Activated effector memory CD4-positive, alpha-beta T cell treated with Interleukin-2 at 50 U/mL for 16 hours (primary cell): ENCODE data around the gene CD244.
"Not testable (repeated sequence)": the region's sequence is repeated elsewhere in the genome, so short reads cannot be mapped to it uniquely, and the experiment has no call there.

Experiments
- DNase-seq: peaks from one replicate; pipeline ENCODE4 v3.0.0-alpha.2; 2020

CD244 gene

DNA sequence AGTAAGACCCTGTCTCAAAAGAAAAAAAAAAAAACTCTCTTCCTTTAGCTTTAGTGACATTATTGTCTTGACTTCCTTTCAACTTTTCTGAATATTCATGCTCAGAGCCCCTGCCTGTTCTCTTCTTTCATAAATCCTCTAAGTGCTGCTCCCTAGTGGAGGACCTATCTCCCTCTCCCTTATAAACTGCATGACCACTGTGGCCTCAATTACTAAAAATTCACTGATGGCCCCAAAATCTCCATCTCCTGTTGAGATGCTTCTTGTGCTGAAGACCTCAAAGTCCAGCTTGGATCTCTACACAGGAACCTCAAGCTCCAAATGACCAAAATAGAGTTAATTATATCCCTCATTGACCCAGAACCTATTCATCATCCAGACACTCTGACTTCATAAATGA, 14.5 kb upstream of the CD244 start:
- DNase-seq, result no peak

GRCh38 chr1:160876311-160876710, 13.6 kb upstream of the CD244 start:
- DNase-seq, result no peak

DNA sequence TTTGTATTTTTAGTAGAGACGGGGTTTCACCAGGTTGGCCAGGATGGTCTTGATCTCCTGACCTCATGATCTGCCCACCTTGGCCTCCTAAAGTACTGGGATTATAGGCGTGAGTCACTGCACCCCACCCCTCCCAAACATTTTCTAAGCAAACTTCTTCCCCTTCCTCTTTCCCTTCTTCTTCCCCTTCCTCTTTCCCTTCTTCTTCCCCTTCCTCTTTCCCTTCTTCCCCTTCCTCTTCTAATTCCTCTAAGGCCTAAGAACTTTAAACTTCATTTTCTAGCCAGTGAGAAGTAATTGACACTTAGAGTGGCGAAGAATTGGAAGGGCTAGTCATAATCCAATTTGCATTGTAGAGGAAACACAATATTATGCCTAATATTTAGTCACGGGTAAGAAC, 12.9 kb upstream of the CD244 start:
- DNase-seq, result not testable (repeated sequence)

- no peak for DNase-seq
Measured at GRCh38 chr1:160874935-160875334, 12.2 kb upstream of the CD244 start.

GRCh38 chr1:160868141-160868540, 5.5 kb upstream of the CD244 start:
- no peak for DNase-seq

DNA sequence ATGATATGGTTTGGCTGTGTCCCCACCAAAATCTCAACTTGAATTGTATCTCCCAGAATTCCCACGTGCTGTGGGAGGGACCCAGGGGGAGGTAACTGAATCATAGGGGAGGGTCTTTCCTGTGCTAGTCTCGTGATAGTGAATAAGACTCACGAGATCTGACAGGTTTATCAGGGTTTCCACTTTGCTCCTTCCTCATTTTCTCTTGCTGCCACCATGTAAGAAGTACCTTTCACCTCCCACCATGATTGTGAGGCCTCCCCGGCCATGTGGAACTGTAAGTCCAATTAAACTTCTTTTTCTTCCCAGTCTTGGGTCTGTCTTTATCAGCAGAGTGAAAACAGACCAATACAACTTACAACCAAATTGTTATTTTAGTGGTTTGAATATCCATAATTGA, 5.0 kb upstream of the CD244 start:
- not testable (repeated sequence) for DNase-seq

DNA sequence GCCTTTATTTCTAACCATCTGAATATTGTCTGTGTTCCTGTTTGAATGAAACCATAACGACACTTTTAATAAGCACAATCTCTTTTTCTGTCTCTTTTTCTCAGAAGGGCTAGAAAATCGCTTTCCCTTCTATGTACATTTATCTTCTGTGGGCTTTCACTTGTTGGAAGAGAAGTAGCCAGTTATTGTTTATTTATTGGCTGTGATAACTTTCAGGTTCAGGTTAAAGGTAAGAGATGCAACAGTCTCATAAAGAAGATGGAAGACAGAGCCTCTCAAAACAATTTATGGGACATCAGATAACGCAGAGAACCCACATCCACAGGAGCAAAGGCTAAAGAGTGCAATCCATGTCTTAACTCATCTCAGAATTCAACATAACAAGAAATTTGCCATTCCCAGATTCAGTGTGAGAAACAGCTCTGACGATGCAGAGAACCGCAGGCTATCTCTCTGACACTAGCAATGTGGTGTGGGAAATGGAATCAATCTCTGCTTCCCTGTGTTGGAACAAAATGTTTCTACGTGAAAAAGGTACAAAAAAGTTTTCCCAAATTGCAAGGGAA, 4.1 kb upstream of the CD244 start:
- DNase-seq, result no peak

- DNase-seq, result no peak
Measured at GRCh38 chr1:160866001-160866694, 3.5 kb upstream of the CD244 start.

DNA sequence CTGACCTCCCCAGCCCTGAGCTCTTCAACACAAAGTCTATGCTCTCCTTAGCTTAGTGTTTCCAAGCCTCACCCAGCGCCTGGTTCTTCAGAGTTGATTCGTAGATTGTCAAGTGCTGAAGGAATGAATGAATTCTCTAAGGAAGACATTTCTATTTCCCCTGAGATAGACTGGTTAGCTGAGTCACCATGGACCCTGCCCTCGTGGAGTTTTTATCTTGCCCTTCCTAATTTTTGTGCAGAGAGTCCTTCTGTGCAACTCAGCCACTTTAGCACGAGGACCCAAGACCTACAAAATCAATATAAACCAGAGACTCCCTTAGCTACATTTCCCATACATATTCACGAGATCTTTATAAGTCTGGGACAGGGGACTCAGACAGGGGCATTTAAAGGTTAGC, 2.6 kb upstream of the CD244 start:
- DNase-seq, result no peak

DNA sequence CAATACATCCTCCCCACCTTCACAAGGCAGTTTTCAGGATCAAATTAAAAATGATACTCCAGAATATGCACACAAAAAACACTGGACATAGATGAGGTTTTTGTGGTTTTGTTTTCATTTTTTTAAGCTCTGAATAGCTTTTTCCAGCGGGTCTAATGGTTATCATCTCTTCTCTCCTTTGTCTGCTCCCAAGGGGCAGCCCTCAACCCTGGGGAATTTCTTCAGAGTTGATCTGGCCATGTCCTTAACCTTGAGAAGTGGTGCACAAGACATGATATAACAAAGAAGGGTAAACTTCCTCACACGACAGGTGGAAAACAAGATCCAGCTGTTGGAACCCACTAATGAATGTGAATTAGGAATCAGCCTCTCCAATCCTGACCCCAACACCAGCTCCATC, 1.5 kb upstream of the CD244 start:
- DNase-seq, result no peak

GRCh38 chr1:160863774-160864131, 1.1 kb upstream of the CD244 start:
- DNase-seq, result no peak

DNA sequence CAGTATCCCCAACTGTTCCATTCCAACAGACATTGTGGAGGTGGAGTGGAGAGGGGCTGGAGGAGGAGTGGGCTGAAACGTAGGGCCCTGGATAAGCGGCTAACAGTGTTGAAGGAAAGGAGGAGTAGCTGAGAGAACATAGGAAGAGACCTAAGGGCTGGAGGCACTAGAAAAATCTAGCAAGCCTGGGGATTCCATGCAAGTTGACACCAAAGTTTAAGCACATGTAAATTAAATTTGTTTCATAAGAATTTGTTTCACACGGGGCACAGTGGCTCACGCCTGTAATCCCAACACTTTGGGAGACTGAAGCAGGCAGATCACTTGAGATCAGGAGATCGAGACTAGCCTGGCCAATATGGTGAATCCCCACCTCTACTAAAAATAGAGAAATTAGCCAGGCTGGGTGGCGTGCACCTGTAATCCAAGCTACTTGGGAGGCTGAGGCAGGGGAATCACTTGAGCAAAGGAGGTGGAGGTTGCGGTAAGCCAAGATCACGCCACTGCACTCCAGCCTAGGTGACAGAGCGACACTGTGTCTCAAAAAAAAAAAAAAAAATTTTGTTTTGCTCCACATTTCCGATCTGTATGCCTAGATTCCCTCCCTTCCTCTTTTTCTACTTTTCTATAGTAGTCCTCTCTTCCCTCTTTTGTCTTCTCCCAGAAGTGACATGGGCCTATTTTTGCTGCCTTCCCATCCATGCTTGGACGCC, 530 bp upstream of the CD244 start:
- DNase-seq, result no peak

DNA sequence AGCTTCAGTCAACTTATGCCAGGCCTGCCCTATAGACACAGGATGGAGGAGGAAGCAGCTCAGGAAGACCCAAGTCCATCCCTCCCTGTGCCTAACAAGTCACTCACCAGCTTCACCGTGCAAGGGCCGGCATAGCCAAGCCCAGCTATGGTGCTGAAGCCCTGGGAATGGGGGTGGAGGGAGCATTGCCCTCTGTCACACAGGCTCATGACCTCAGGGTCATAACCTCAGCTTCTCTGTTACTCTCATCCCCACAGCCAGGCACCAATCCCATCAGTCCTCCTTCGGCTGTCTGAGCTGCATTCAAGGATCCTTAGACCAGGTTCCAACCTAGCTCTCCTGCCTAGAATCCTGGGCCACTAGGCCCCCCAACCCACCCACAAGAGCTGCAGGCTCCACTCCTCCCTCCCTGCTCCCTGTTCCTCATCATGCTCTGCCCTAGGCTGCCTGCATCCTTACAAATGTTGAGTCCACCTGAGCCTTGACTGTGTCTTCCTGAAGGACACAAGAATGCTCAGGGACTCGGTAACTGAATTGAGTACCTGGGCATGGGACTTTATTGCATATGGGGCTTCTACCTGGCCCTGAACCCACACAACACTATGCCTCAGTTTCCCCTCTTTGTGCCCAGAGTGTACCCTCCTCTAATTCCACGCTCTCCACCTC, 1.7 kb downstream of the CD244 start:
- DNase-seq, result no peak

DNA sequence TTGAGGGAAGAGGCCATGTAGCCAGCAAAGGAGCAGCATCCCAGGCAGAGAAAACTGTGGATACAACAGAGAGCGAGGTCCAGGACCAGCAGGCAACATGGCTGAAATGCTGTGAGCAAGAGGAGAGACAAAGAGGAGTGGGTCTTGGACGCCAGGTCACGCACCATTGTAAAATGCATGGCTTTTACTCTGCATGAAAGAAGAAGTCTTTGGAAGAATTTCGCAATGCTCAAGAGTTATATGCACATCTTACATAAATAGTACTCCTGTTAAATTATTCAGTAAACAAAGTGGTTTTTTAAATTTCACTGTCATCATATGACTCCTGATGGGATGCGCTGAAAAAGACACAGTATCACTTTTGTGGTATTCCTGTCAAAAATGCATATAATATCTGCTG, 3.5 kb downstream of the CD244 start:
- DNase-seq, result no peak

GRCh38 chr1:160858507-160858906, 4.2 kb downstream of the CD244 start:
- no peak for DNase-seq

GRCh38 chr1:160858097-160858496, 4.6 kb downstream of the CD244 start:
- DNase-seq, result no peak

DNA sequence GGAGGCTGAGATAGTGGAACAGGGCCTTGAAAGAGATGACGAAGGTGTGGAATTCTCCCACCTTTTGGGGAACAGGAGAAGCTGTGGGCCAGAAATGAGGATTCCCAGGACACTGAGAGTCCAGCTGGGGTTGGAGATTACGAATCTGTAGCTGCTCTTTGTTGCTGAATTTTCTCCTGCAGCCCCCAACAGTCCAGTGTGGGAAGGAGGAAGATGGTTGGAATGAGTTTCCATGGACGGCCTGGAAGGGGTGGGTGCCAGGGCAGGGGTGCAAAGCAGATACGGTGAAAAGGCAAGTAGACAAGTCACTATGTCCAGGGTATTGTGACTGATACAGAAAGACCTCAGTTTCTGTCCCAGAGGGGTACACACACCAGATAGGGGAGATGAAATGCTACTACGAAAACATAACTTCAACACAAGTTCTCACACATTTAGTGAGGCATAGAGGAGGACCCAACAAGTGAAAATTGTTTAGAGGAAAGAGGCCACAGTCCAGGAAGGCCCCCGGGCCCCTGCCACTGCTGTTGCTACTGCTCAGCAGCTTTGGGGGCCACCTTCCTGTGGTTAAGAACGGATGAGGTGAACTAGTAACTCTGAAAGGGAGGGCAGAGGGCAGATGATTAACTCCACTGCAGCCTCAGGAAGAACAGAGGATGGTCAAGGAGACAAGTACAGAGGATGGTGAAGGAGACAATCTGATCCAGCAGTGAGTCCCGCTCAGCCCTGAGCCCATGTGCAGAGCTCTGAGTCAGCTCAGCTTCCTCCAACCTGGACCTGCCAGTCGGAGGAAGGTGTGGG, 7.3 kb downstream of the CD244 start:
- no peak for DNase-seq

DNA sequence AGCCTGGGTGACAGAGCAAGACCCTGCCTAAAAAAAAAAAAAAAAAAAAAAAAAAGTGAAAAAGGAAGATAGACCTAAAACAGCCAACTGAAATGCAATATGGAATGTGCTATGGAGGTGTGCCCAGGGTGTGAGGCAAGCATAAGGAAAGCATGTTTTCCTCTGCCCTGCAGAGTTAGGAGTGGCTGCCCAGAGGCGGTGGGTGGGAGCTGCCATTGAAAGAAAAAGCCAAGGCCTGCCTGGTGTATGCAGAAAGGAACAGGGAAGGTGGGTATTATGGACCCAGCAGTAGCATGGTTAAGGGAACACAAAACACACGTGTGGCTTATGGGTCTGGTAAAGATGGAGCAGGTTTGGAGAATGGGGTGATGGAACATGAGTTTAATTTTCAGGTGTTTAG, 8.9 kb downstream of the CD244 start:
- no peak for DNase-seq

GRCh38 chr1:160853014-160853413, 9.7 kb downstream of the CD244 start:
- DNase-seq, result no peak

DNA sequence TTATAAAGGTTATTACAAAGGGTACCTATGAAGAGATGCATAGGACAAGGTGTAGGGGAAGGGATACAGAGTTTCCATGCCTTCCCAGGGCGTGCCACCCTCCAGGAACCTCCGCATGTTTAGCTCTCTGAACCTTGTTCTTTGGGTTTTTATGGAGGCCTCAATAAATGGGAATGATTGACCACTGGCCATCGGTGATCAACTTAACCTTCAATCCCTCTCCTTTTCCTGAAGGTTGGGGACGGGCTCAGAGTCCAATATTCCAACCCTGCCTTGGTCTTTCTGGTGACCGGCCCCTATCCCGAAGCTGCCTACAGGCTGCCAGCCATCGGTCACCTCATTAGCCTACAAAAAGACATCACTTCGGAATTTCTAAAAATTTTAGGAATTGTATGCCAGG, 11.7 kb downstream of the CD244 start:
- no peak for DNase-seq

- no peak for DNase-seq
Measured at GRCh38 chr1:160850541-160850940, 12.1 kb downstream of the CD244 start.

GRCh38 chr1:160846281-160846680, 16.4 kb downstream of the CD244 start:
- no peak for DNase-seq
